Measurements from ENCODE around the gene ZNF573. TPM values are rescaled to one million over a fixed set of nuclear protein-coding genes. Genes with fewer than 3 reads are reported as not detected.

Gene ZNF573
- total and polyA plus RNA-seq, 2 of the 13 experiments (the other 11 are each of a cell fraction or from before 2014, with no cell fraction given) = 3.1 to 9.3 TPM

GRCh38 chr19:37779127-37780005 is at the start of gene ZNF573 (continued):
- TF ChIP-seq CEBPZ (IDR thresholded peaks at IDR 0.05; ENCODE audit: low read length) = no peak
- TF ChIP-seq ZNF576 (CRISPR knock-in tag; IDR thresholded peaks at IDR 0.05) = no peak
- no peak for TF ChIP-seq RORA (CRISPR knock-in tag; IDR thresholded peaks at IDR 0.05)
- peak; percentile 49; the same call in 1 of the 2 replicates for TF ChIP-seq ZNF274 (CRISPR knock-in tag; IDR thresholded peaks at IDR 0.05)
- peak; percentile 13; the same call in 1 of the 2 replicates for TF ChIP-seq FOXO1 (CRISPR knock-in tag; IDR thresholded peaks at IDR 0.05)
- no peak for TF ChIP-seq RBAK (CRISPR knock-in tag; IDR thresholded peaks at IDR 0.05)
- no peak for TF ChIP-seq ZFP36L2 (CRISPR knock-in tag; IDR thresholded peaks at IDR 0.05)
- no peak for TF ChIP-seq LBX2 (CRISPR knock-in tag; IDR thresholded peaks at IDR 0.05; ENCODE audit: borderline replicate concordance)
- no peak for TF ChIP-seq CREB1 (IDR thresholded peaks at IDR 0.05)
- peak; percentile 57; the same call in 1 of the 2 replicates for TF ChIP-seq CREB1 (CRISPR knock-in tag; IDR thresholded peaks at IDR 0.05)
- no peak for TF ChIP-seq HDAC6 (IDR thresholded peaks at IDR 0.05; ENCODE audit: low read depth, low read length)
- no peak for TF ChIP-seq NBN (conservative IDR thresholded peaks at IDR 0.05)
- peak; percentile 66; the same call in 1 of the 2 replicates for TF ChIP-seq MYC (CRISPR knock-in tag; IDR thresholded peaks at IDR 0.05; ENCODE audit: borderline replicate concordance)
- no peak for TF ChIP-seq HMG20A (CRISPR knock-in tag; IDR thresholded peaks at IDR 0.05; ENCODE audit: borderline replicate concordance)
- TF ChIP-seq ZNF652 (CRISPR knock-in tag; IDR thresholded peaks at IDR 0.05; ENCODE audit: borderline replicate concordance, low read depth) = no peak
- TF ChIP-seq TRIM22 (IDR thresholded peaks at IDR 0.05) = no peak
- no peak for TF ChIP-seq PPARG (CRISPR knock-in tag; conservative IDR thresholded peaks at IDR 0.05)
- TF ChIP-seq RFXAP (CRISPR knock-in tag; IDR thresholded peaks at IDR 0.05; ENCODE audit: borderline replicate concordance) = no peak
- no peak; the same call in 1 of the 2 replicates for TF ChIP-seq KLF12 (CRISPR knock-in tag; IDR thresholded peaks at IDR 0.05; ENCODE audit: borderline replicate concordance)
- no peak for TF ChIP-seq ZC3H4 (CRISPR knock-in tag; IDR thresholded peaks at IDR 0.05; ENCODE audit: borderline replicate concordance)
- no peak for TF ChIP-seq ZNF296 (CRISPR knock-in tag; conservative IDR thresholded peaks at IDR 0.05)
- TF ChIP-seq HNRNPLL (IDR thresholded peaks at IDR 0.05; ENCODE audit: low read depth, low read length, poor library complexity, severe bottlenecking) = peak; percentile 83
- no peak for TF ChIP-seq FIP1L1 (IDR thresholded peaks at IDR 0.05; ENCODE audit: borderline replicate concordance, insufficient read depth, low read depth, low read length)
- 0 out of 2 replicates have a peak, but pooled peaks have one; percentile 73 for TF ChIP-seq ZSCAN20 (CRISPR knock-in tag; IDR thresholded peaks at IDR 0.05; ENCODE audit: borderline replicate concordance)
- no peak for TF ChIP-seq ZNF792 (CRISPR knock-in tag; IDR thresholded peaks at IDR 0.05)
- peak; percentile 63; the same call in 1 of the 2 replicates for TF ChIP-seq ZNF547 (CRISPR knock-in tag; IDR thresholded peaks at IDR 0.05)
- TF ChIP-seq RFX3 (CRISPR knock-in tag; IDR thresholded peaks at IDR 0.05) = no peak

All from HepG2 (cell line).